Naive thymus-derived CD4-positive, alpha-beta T cell (primary cell): Measurements from ENCODE around the gene P2RY10. TPM values are rescaled to one million over a fixed set of nuclear protein-coding genes. Genes with fewer than 3 reads are reported as not detected.

Source experiments
- ATAC-seq: fragments of 150-1000 bp; cut with Tn5 transposase; 2 replicates; pipeline ENCODE4 v1.10.0; 2021; ENCODE audit warnings: mild to moderate bottlenecking, moderate library complexity
- CTCF ChIA-PET: fragments of 350-600 bp; sonication (Branson Sonifier 250); formaldehyde crosslinking; loops from one replicate; lab custom pipeline; 2021; ENCODE audit warnings: antibody characterized with exemption; lab: Charles Lee
- POLR2A ChIA-PET: fragments of 350-600 bp; sonication (Branson Sonifier 250); formaldehyde crosslinking; loops from one replicate; lab custom pipeline; 2021; ENCODE audit warnings: antibody characterized with exemption, inconsistent platforms; lab: Charles Lee
- DNase-seq, 9 donors: peaks; one replicate each; pipeline versions ENCODE4 v3.0.0 to v3.0.0-alpha.2; 2020 to 2022; ENCODE audit warnings: mixed read lengths in 1 of 9
- H3K27ac ChIP-seq: one replicate; pipeline ENCODE4 v1.7.0; 2013; ENCODE audit warnings: mild to moderate bottlenecking, low read depth, low read length, moderate library complexity
- H3K27me3 ChIP-seq, 2 donors: one replicate each; pipeline ENCODE4 v1.7.0; 2013; ENCODE audit warnings: low read length in 2 of 2, mild to moderate bottlenecking in 2 of 2, moderate library complexity in 2 of 2; ENCODE audit not compliant: control insufficient read depth in 2 of 2, insufficient read depth in 2 of 2
- H3K36me3 ChIP-seq, 3 experiments: 1 replicate in 2 of 3; 2 replicates in 1 of 3; pipeline ENCODE4 v1.7.0; 2013; ENCODE audit warnings: low read length in 3 of 3, mild to moderate bottlenecking in 3 of 3, moderate library complexity in 1 of 3; ENCODE audit not compliant: insufficient read depth in 3 of 3, control insufficient read depth in 2 of 3
- H3K4me1 ChIP-seq, 2 donors: one replicate each; pipeline ENCODE4 v1.7.0; 2013; ENCODE audit warnings: low read length in 2 of 2, mild to moderate bottlenecking in 2 of 2, moderate library complexity in 1 of 2; ENCODE audit not compliant: control insufficient read depth in 2 of 2, insufficient read depth in 2 of 2
- H3K4me3 ChIP-seq: 2 replicates; pipeline ENCODE4 v1.7.0; 2013; ENCODE audit warnings: mild to moderate bottlenecking, low read length
- H3K9me3 ChIP-seq, 3 experiments: 1 replicate in 2 of 3; 2 replicates in 1 of 3; pipeline ENCODE4 v1.7.0; 2013; ENCODE audit warnings: low read length in 3 of 3; ENCODE audit not compliant: control insufficient read depth in 2 of 3
- H3K27ac Mint-ChIP-seq, 9 donors: one replicate each; pipeline ENCODE4 v1.8.0; 2020 to 2022; ENCODE audit warnings: mixed read lengths in 9 of 9, mild to moderate bottlenecking in 8 of 9, moderate library complexity in 5 of 9, inconsistent platforms in 2 of 9
- H3K27me3 Mint-ChIP-seq, 5 donors: one replicate each; pipeline ENCODE4 v1.8.0; 2021 to 2022; ENCODE audit warnings: mixed read lengths in 5 of 5, mild to moderate bottlenecking in 1 of 5
- H3K36me3 Mint-ChIP-seq, 5 donors: one replicate each; pipeline ENCODE4 v1.8.0; 2020 to 2022; ENCODE audit warnings: mixed read lengths in 5 of 5, mild to moderate bottlenecking in 3 of 5, inconsistent platforms in 1 of 5
- H3K4me1 Mint-ChIP-seq, 7 donors: one replicate each; pipeline ENCODE4 v1.8.0; 2020 to 2022; ENCODE audit warnings: mixed read lengths in 7 of 7, mild to moderate bottlenecking in 3 of 7, inconsistent platforms in 1 of 7
- H3K4me3 Mint-ChIP-seq, 10 donors: one replicate each; pipeline ENCODE4 v1.8.0; 2020 to 2022; ENCODE audit warnings: mild to moderate bottlenecking in 10 of 10, mixed read lengths in 10 of 10, moderate library complexity in 6 of 10, inconsistent platforms in 2 of 10
- H3K9me3 Mint-ChIP-seq, 11 donors: one replicate each; pipeline ENCODE4 v1.8.0; 2020 to 2022; ENCODE audit warnings: mixed read lengths in 11 of 11, mild to moderate bottlenecking in 4 of 11, inconsistent platforms in 1 of 11, moderate library complexity in 1 of 11
- intact Hi-C, 2 donors: fragments of 100-400 bp; cut with micrococcal nuclease; formaldehyde crosslinking; loops; one replicate each; pipeline ENCODE4 v1.15.1; 2023
- polyA plus RNA-seq, 2 donors: library from polyadenylated mRNA; unstranded; fragments of 300-500 nt; fragmentation: Illumina TruSeq; gene quantifications; one replicate each; pipeline ENCODE4 v1.2.3, GENCODE V29; 2021
- total RNA-seq, 6 experiments: library from RNA in 5 of 6; stranded (reverse) in 5 of 6; gene quantifications; 1 replicate in 5 of 6; 2 replicates in 1 of 6; pipeline ENCODE4 v1.2.3 and lab custom pipeline; 2021 to 2026

The P2RY10 gene, protein sequence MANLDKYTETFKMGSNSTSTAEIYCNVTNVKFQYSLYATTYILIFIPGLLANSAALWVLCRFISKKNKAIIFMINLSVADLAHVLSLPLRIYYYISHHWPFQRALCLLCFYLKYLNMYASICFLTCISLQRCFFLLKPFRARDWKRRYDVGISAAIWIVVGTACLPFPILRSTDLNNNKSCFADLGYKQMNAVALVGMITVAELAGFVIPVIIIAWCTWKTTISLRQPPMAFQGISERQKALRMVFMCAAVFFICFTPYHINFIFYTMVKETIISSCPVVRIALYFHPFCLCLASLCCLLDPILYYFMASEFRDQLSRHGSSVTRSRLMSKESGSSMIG
- total RNA-seq (10 to 100 TPM; 47.6 to 98.5 (median 67.4) TPM), polyA plus RNA-seq (10 to 100 TPM; 51.3 to 52.7 TPM), total RNA-seq (lab: John Stamatoyannopoulos, UW) (116 reads per million, percentile 87 among the genes with 10 or more reads in this experiment)

DNA sequence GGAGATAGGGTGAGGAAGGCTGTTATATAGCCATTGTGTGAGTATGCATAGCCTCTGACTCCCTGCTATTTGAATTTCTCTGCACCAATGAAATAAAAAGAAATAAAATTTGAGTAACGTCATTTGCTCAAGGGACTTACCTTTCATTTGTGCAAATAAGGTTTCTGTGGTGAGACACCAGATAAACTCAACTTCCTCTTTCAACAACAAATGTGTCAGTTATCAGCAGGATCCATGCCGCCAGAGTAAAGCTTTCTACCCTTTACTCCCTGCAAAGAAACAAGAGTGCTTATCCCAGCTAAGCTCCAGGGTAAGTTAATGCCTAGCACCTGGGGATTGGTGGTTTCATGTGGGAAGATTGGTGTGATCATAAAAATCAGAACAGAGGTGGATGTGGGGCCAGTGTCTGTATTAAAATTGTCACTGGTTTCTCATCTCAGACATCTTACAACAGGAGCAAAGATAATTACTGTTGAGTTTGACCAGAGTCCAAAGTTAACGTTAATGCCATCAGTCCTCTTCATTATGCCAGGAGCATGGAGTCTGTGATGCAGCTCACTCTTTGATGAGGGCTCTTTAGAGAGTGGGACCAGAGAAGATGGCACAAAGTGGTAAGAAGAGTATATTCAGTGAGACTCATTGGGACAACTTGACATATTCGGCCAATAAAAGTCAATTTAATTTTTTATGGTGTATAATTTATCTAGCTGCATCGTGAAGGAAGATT lies at the start of gene P2RY10:
P2RY10 (plus strand) TSS at position 206 of the 727 bp plus-strand sequence. CDS start 15,130 bp downstream, outside the sequence.
- Mint-ChIP-seq H3K27ac (peak within 1 kb of the TSS; percentile 94 to 99 (median 98)), H3K27me3 (no peaks in the 10 kb centered on the region), H3K36me3 (peaks cover 0 to 36% (median 0%) of the 10 kb centered on the region in 5 donors), H3K4me1 (peaks cover 15 to 62% (median 51%) of the 10 kb centered on the region in 7 donors), H3K9me3 (peaks cover 0 to 2% (median 0%) of the 10 kb centered on the region in 11 donors), H3K4me3 (peak within 1 kb of the TSS; percentile 86 to 99 (median 92))
- no peaks in the 10 kb centered on the region for H3K9me3 ChIP-seq
- DNase-seq, result peak in 8 of 9 donors; percentile 21 to 82 (median 75)
- peak within 1 kb of the TSS; percentile 81 for H3K4me3 ChIP-seq
- H3K27me3 ChIP-seq, result no peaks in the 10 kb centered on the region
- intact Hi-C loops, result loop anchor here (1.0 to 10.0 kb wide), 19 partner anchors 13 to 1048 kb away; partner anchors contain the start of genes PGK1 (in 2 of the 2), COX7B (in 1 of the 2), CYSLTR1 (in 1 of the 2) and ITM2A (in 1 of the 2)
- CTCF ChIA-PET, result no interaction called here
- H3K4me1 ChIP-seq, result peaks cover 6 to 19% of the 10 kb centered on the region in 2 donors
- ATAC-seq, result peak; percentile 92
- POLR2A ChIA-PET, result interaction anchor here (0.6 to 2.9 kb wide), 9 partner anchors 13 to 841 kb away, joined by 3 to 18 read pairs (median 4); partner anchors contain the start of gene ITM2A
- peak within 1 kb of the TSS; percentile 86 for H3K27ac ChIP-seq
- H3K36me3 ChIP-seq, result no peaks in the 10 kb centered on the region

GRCh38 chrX:78922754-78923153 lies 22.4 kb upstream of the P2RY10 start:
- peaks cover 0 to 17% (median 0%) of the 10 kb centered on the region in 11 donors for H3K9me3 Mint-ChIP-seq
- H3K4me3 Mint-ChIP-seq, result no peak overlapping the region
- H3K4me3 ChIP-seq, result no peak overlapping the region
- H3K36me3 Mint-ChIP-seq, result peaks cover 0 to 21% (median 0%) of the 10 kb centered on the region in 5 donors
- no peaks in the 10 kb centered on the region for H3K36me3 ChIP-seq
- no peaks in the 10 kb centered on the region for H3K9me3 ChIP-seq
- intact Hi-C loops, result loop anchor here in 1 of 2 donors (5.0 kb wide), 1 partner anchor 35 kb away; no protein-coding TSS in a partner anchor
- ChIA-PET POLR2A (no interaction called here), CTCF (no interaction called here)
- H3K4me1 Mint-ChIP-seq, result peaks cover 0 to 13% (median 4%) of the 10 kb centered on the region in 7 donors
- no peaks in the 10 kb centered on the region for H3K27me3 Mint-ChIP-seq
- ATAC-seq, result no peak
- H3K4me1 ChIP-seq, result no peaks in the 10 kb centered on the region
- no peaks in the 10 kb centered on the region for H3K27me3 ChIP-seq
- DNase-seq, result no peak
- H3K27ac ChIP-seq, result no peak overlapping the region
- H3K27ac Mint-ChIP-seq, result no peak overlapping the region

- ATAC-seq, result no peak
- ChIA-PET POLR2A (no interaction called here), CTCF (no interaction called here)
- H3K36me3 Mint-ChIP-seq, result peaks cover 0 to 22% (median 0%) of the 10 kb centered on the region in 5 donors
- H3K27me3 Mint-ChIP-seq, result no peaks in the 10 kb centered on the region
- H3K9me3 Mint-ChIP-seq, result peaks cover 0 to 16% (median 0%) of the 10 kb centered on the region in 11 donors
- peak overlapping the region in 2 of 9 donors; percentile 48 to 84 for H3K27ac Mint-ChIP-seq
- Histone ChIP-seq H3K36me3 (no peaks in the 10 kb centered on the region), H3K27ac (no peak overlapping the region), H3K27me3 (no peaks in the 10 kb centered on the region), H3K4me3 (no peak overlapping the region), H3K4me1 (no peaks in the 10 kb centered on the region), H3K9me3 (no peaks in the 10 kb centered on the region)
- intact Hi-C loops, result loop anchor here in 1 of 2 donors (5.0 kb wide), 1 partner anchor 34 kb away; no protein-coding TSS in a partner anchor
- peaks cover 0 to 13% (median 4%) of the 10 kb centered on the region in 7 donors for H3K4me1 Mint-ChIP-seq
- DNase-seq, result no peak
- H3K4me3 Mint-ChIP-seq, result peak overlapping the region in 1 of 10 donors; percentile 65
These were observed 21.8 kb upstream of the P2RY10 start for GRCh38 chrX:78923198-78924015.

DNA sequence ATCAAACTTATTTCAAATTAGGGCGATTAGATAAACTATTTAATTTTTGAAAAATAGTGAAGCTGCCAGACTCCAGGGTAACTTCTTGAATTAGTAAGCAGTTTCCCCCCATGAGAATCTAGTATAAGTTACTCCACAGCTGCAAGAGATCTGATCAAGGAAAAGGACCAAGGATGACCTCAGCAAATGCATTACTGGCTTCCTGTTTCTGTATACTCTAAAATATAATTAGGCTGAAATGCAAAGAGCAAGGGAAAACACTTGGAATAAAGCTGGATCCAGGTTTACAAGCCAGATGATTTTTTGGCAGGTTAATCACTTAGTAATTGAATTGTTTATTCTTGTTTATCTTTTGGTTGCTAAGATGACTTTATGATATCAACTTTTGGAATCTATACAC lies 13.4 kb upstream of the P2RY10 start:
- Histone ChIP-seq H3K27ac (no peak overlapping the region), H3K27me3 (no peaks in the 10 kb centered on the region), H3K9me3 (no peaks in the 10 kb centered on the region), H3K4me1 (no peaks in the 10 kb centered on the region), H3K4me3 (no peak overlapping the region), H3K36me3 (no peaks in the 10 kb centered on the region)
- H3K36me3 Mint-ChIP-seq, result peaks cover 0 to 7% (median 0%) of the 10 kb centered on the region in 5 donors
- H3K27me3 Mint-ChIP-seq, result no peaks in the 10 kb centered on the region
- POLR2A ChIA-PET, result no interaction called here
- ATAC-seq (no peak), DNase-seq (no peak)
- intact Hi-C loops, result no loop called here
- no peaks in the 10 kb centered on the region for H3K4me1 Mint-ChIP-seq
- H3K4me3 Mint-ChIP-seq, result no peak overlapping the region
- no peak overlapping the region for H3K27ac Mint-ChIP-seq
- CTCF ChIA-PET, result no interaction called here
- peaks cover 0 to 12% (median 5%) of the 10 kb centered on the region in 11 donors for H3K9me3 Mint-ChIP-seq

- ChIA-PET POLR2A (no interaction called here), CTCF (no interaction called here)
These were observed 10.3 kb upstream of the P2RY10 start for GRCh38 chrX:78934866-78935265.

More at GRCh38 chrX:78934866-78935265, 10.3 kb upstream of the P2RY10 start:
- H3K9me3 Mint-ChIP-seq, result peaks cover 0 to 5% (median 0%) of the 10 kb centered on the region in 11 donors
- peaks cover 0 to 13% (median 0%) of the 10 kb centered on the region in 5 donors for H3K36me3 Mint-ChIP-seq
- Histone ChIP-seq H3K9me3 (no peaks in the 10 kb centered on the region), H3K27me3 (no peaks in the 10 kb centered on the region), H3K4me3 (no peak overlapping the region), H3K27ac (no peak overlapping the region), H3K36me3 (no peaks in the 10 kb centered on the region), H3K4me1 (no peaks in the 10 kb centered on the region)
- H3K4me1 Mint-ChIP-seq, result peaks cover 0 to 1% (median 0%) of the 10 kb centered on the region in 7 donors
- H3K4me3 Mint-ChIP-seq, result no peak overlapping the region
- intact Hi-C loops, result no loop called here
- no peak for DNase-seq
- ATAC-seq, result no peak
- no peaks in the 10 kb centered on the region for H3K27me3 Mint-ChIP-seq
- no peak overlapping the region for H3K27ac Mint-ChIP-seq
